H1 (cell line): Measurements from ENCODE around the gene GCNA. TPM values are rescaled to one million over a fixed set of nuclear protein-coding genes. Genes with fewer than 3 reads are reported as not detected.

Experiments used
- CTCF ChIA-PET: fragments of 300-600 bp; sonication (Branson Sonifier 250); formaldehyde crosslinking; loops from one replicate; lab custom pipeline; 2021; ENCODE audit not compliant: partially characterized antibody; lab: Charles Lee
- POLR2A ChIA-PET: fragments of 300-600 bp; sonication (Branson Sonifier 250); formaldehyde crosslinking; loops from one replicate; lab custom pipeline; 2021; ENCODE audit warnings: inconsistent platforms; ENCODE audit not compliant: partially characterized antibody; lab: Charles Lee
- DNase-seq, 2 experiments: peaks; one replicate each; pipeline versions ENCODE4 v3.0.0 to v3.0.0-alpha.2; 2010 to 2022; ENCODE audit warnings: low spot score in 2 of 2, low read depth in 1 of 2, mixed read lengths in 1 of 2
- FAIRE-seq: peaks from 2 replicates; lab custom pipeline; 2011; peaks lifted over from hg19 to GRCh38; lab: Jason Lieb, UNC
- H2AFZ ChIP-seq: 2 replicates; pipeline ENCODE4 v1.8.1; 2012; ENCODE audit warnings: low read length, inconsistent platforms
- H2AK5ac ChIP-seq: 2 replicates; pipeline ENCODE4 v1.6.1; 2013; ENCODE audit warnings: low read depth, low read length
- H2BK120ac ChIP-seq: replicated peaks from 2 replicates; pipeline ENCODE3; 2013; ENCODE audit warnings: low read depth, low read length, inconsistent platforms
- H2BK12ac ChIP-seq: 2 replicates; pipeline ENCODE4 v1.6.1; 2013; ENCODE audit warnings: low read depth, low read length
- H2BK15ac ChIP-seq: 2 replicates; pipeline ENCODE4 v1.6.1; 2013; ENCODE audit warnings: low read length
- H2BK20ac ChIP-seq: 2 replicates; pipeline ENCODE4 v1.6.1; 2013; ENCODE audit warnings: low read length
- H2BK5ac ChIP-seq: 2 replicates; pipeline ENCODE4 v1.6.1; 2013; ENCODE audit warnings: low read depth, low read length
- H3K14ac ChIP-seq: 2 replicates; pipeline ENCODE4 v1.6.1; 2013; ENCODE audit warnings: inconsistent platforms; ENCODE audit not compliant: insufficient read length
- H3K18ac ChIP-seq: 2 replicates; pipeline ENCODE4 v1.6.1; 2013; ENCODE audit warnings: low read length; ENCODE audit errors: extremely low read depth
- H3K23ac ChIP-seq: 2 replicates; pipeline ENCODE4 v1.6.1; 2013; ENCODE audit warnings: inconsistent platforms; ENCODE audit not compliant: insufficient read length
- H3K23me2 ChIP-seq: 2 replicates; pipeline ENCODE4 v1.6.1; 2013; ENCODE audit warnings: low read depth, low read length
- H3K27ac ChIP-seq: 2 replicates; pipeline ENCODE4 v1.6.1; 2011; ENCODE audit warnings: low read depth, low read length, inconsistent platforms
- H3K27me3 ChIP-seq, 4 experiments: replicated peaks in 1 of 4; 1 replicate in 1 of 4; 2 replicates in 3 of 4; pipeline versions ENCODE4 v1.6.1 to v1.8.1; 2011 to 2013; ENCODE audit warnings: low read length in 3 of 4, mild to moderate bottlenecking in 3 of 4, inconsistent platforms in 2 of 4, mixed read lengths in 2 of 4, moderate library complexity in 1 of 4; ENCODE audit not compliant: control insufficient read depth in 3 of 4, insufficient read depth in 3 of 4; ENCODE audit errors: extremely low read depth in 1 of 4
- H3K36me3 ChIP-seq, 4 experiments: 2 replicates each; pipeline versions ENCODE4 v1.6.1 to v1.8.1; 2011 to 2013; ENCODE audit warnings: mild to moderate bottlenecking in 4 of 4, low read length in 3 of 4, moderate library complexity in 2 of 4, control low read depth in 1 of 4, inconsistent platforms in 1 of 4; ENCODE audit not compliant: insufficient read depth in 4 of 4, control insufficient read depth in 2 of 4
- H3K4ac ChIP-seq: replicated peaks from 2 replicates; pipeline ENCODE3; 2013; ENCODE audit warnings: low read length, low read depth, mixed read lengths, inconsistent platforms; ENCODE audit not compliant: insufficient read length
- H3K4me1 ChIP-seq, 4 experiments: replicated peaks in 1 of 4; 1 replicate in 1 of 4; 2 replicates in 3 of 4; pipeline versions ENCODE4 v1.6.1 to v1.8.1; 2011 to 2013; ENCODE audit warnings: low read length in 3 of 4, inconsistent platforms in 2 of 4, mixed read lengths in 1 of 4; ENCODE audit not compliant: insufficient read depth in 4 of 4, control insufficient read depth in 3 of 4
- H3K4me2 ChIP-seq, 2 experiments: 2 replicates each; pipeline versions ENCODE4 v1.6.1 to v1.8.1; 2011 to 2013; ENCODE audit warnings: low read depth in 2 of 2, low read length in 2 of 2, control low read depth in 1 of 2, inconsistent platforms in 1 of 2, mild to moderate bottlenecking in 1 of 2; ENCODE audit not compliant: insufficient read depth in 1 of 2
- H3K4me3 ChIP-seq, 4 experiments: fragments of 200-600, 300-600 bp in 1 of 4; sonication (generic), shearing (Covaris generic), sonication (Bioruptor Twin) in 1 of 4; 2 replicates each; pipeline versions ENCODE4 v1.5.1 to v1.8.1; 2011 to 2016; ENCODE audit warnings: low read length in 4 of 4, low read depth in 3 of 4, control low read depth in 2 of 4, inconsistent platforms in 2 of 4, mild to moderate bottlenecking in 2 of 4, mixed read lengths in 1 of 4, moderate library complexity in 1 of 4; ENCODE audit not compliant: insufficient read depth in 2 of 4; ENCODE audit errors: extremely low read depth in 1 of 4
- H3K56ac ChIP-seq: replicated peaks from 2 replicates; pipeline ENCODE3; 2013; ENCODE audit warnings: low read depth, mild to moderate bottlenecking, mixed read lengths, low read length, inconsistent platforms; ENCODE audit not compliant: insufficient read length
- H3K79me1 ChIP-seq: 2 replicates; pipeline ENCODE4 v1.6.1; 2013; ENCODE audit warnings: low read depth, low read length, control low read depth
- H3K79me2 ChIP-seq, 2 experiments: 2 replicates each; pipeline versions ENCODE4 v1.6.1 to v1.8.1; 2012 to 2013; ENCODE audit warnings: low read length in 2 of 2, mild to moderate bottlenecking in 2 of 2, inconsistent platforms in 1 of 2; ENCODE audit not compliant: insufficient read depth in 2 of 2, control insufficient read depth in 1 of 2
- H3K9ac ChIP-seq, 4 experiments: replicated peaks in 1 of 4; 1 replicate in 1 of 4; 2 replicates in 3 of 4; pipeline versions ENCODE4 v1.6.1 to v1.8.1; 2011 to 2013; ENCODE audit warnings: low read depth in 3 of 4, low read length in 3 of 4, control low read depth in 2 of 4, mild to moderate bottlenecking in 2 of 4, moderate library complexity in 2 of 4, inconsistent platforms in 1 of 4; ENCODE audit errors: extremely low read depth in 1 of 4
- H3K9me3 ChIP-seq, 2 experiments: 2 replicates each; pipeline versions ENCODE4 v1.6.1 to v1.8.1; 2012 to 2013; ENCODE audit warnings: mild to moderate bottlenecking in 2 of 2, moderate library complexity in 2 of 2, control low read depth in 1 of 2, inconsistent platforms in 1 of 2, low read depth in 1 of 2, low read length in 1 of 2, mixed read lengths in 1 of 2; ENCODE audit not compliant: insufficient read depth in 2 of 2
- H4K20me1 ChIP-seq, 2 experiments: replicated peaks in 1 of 2; 2 replicates each; pipeline versions ENCODE3 to v1.8.1; 2011 to 2013; ENCODE audit warnings: inconsistent platforms in 2 of 2, low read length in 2 of 2, mild to moderate bottlenecking in 1 of 2; ENCODE audit not compliant: insufficient read depth in 2 of 2, control insufficient read depth in 1 of 2
- H4K5ac ChIP-seq: 2 replicates; pipeline ENCODE4 v1.6.1; 2013; ENCODE audit warnings: low read length, low read depth, mixed read lengths, inconsistent platforms; ENCODE audit not compliant: insufficient read length
- H4K8ac ChIP-seq: 2 replicates; pipeline ENCODE4 v1.8.0; 2013; ENCODE audit warnings: mild to moderate bottlenecking, moderate library complexity, low read length, inconsistent platforms; ENCODE audit not compliant: insufficient read depth; ENCODE audit errors: extremely low read depth
- H4K91ac ChIP-seq: replicated peaks from 2 replicates; pipeline ENCODE3; 2013; ENCODE audit warnings: low read length, mixed read lengths, inconsistent platforms; ENCODE audit not compliant: insufficient read length
- BRCA1 ChIP-seq: IDR thresholded peaks from 2 replicates; pipeline ENCODE4 v1.6.1; 2012; ENCODE audit warnings: low read depth, low read length, improper control_type of control experiment
- CBX8 ChIP-seq: fragments of 300-800, 300-1000 bp; sonication (generic); IDR thresholded peaks from 2 replicates; pipeline ENCODE4 v1.7.1; 2016; ENCODE audit warnings: low read depth, low read length, borderline replicate concordance
- EGR1 ChIP-seq: IDR thresholded peaks from 2 replicates; pipeline ENCODE4 v1.6.1; 2011; ENCODE audit warnings: low read depth, low read length, borderline replicate concordance
- EZH2 ChIP-seq: fragments of 200-600 bp; sonication (generic); IDR thresholded peaks from 2 replicates; pipeline ENCODE4 v1.7.1; 2012; ENCODE audit warnings: low read depth, mild to moderate bottlenecking, moderate library complexity, low read length, inconsistent platforms; ENCODE audit not compliant: severe bottlenecking
- JUN ChIP-seq: IDR thresholded peaks from 2 replicates; pipeline ENCODE4 v1.6.1; 2011; ENCODE audit warnings: low read depth, mild to moderate bottlenecking, improper control_type of control experiment, low read length
- KDM1A ChIP-seq: fragments of 200-600, 300-600 bp; sonication (generic); IDR thresholded peaks from 2 replicates; pipeline ENCODE4 v1.7.1; 2016; ENCODE audit warnings: mild to moderate bottlenecking, low read length, borderline replicate concordance
- MAX ChIP-seq: IDR thresholded peaks from 2 replicates; pipeline ENCODE4 v1.6.1; 2012; ENCODE audit warnings: inconsistent platforms
- PHF8 ChIP-seq: fragments of 200-600 bp; sonication (generic); conservative IDR thresholded peaks from 2 replicates; pipeline ENCODE4 v1.7.1; 2012; ENCODE audit warnings: low read depth, mild to moderate bottlenecking, inconsistent platforms, low read length, moderate library complexity
- POLR2AphosphoS5 ChIP-seq: IDR thresholded peaks from 2 replicates; pipeline ENCODE4 v1.6.1; 2011; ENCODE audit warnings: low read depth, low read length
- SAP30 ChIP-seq: fragments of 300-600 bp; sonication (generic); IDR thresholded peaks from 2 replicates; pipeline ENCODE4 v1.7.1; 2012; ENCODE audit warnings: low read length, moderate library complexity, mild to moderate bottlenecking, inconsistent platforms; ENCODE audit not compliant: insufficient read depth, insufficient replicate concordance
- SIX5 ChIP-seq: IDR thresholded peaks from 2 replicates; pipeline ENCODE4 v1.6.1; 2011; ENCODE audit warnings: mild to moderate bottlenecking, low read depth, low read length
- SP1 ChIP-seq: IDR thresholded peaks from 2 replicates; pipeline ENCODE4 v1.6.1; 2011; ENCODE audit warnings: low read depth, low read length
- TAF1 ChIP-seq: IDR thresholded peaks from 2 replicates; pipeline ENCODE4 v1.6.1; 2011; ENCODE audit warnings: mild to moderate bottlenecking, low read depth, low read length
- WGBS, 2 experiments: shearing (Covaris generic) in 1 of 2; methylation state at CpG; one replicate each; pipeline versions ENCODE4 v1.1.6 to v1.1.7; 2013 to 2015; ENCODE audit warnings: low lambda C conversion rate in 2 of 2, mixed read lengths in 2 of 2, inconsistent platforms in 1 of 2, low coverage in 1 of 2, missing lambda C conversion rate in 1 of 2; ENCODE audit not compliant: insufficient replicate concordance in 2 of 2, insufficient coverage in 1 of 2, insufficient read length in 1 of 2; ENCODE audit errors: extremely low coverage in 1 of 2, missing lambda C conversion rate in 1 of 2; 5-methylcytosine and 5-hydroxymethylcytosine counted together
- polyA plus RNA-seq, 7 experiments: library from polyadenylated mRNA; depleted of rRNA in 3 of 7; stranded (reverse) in 5 of 7; unstranded in 2 of 7; fragments of >200 nt in 5 of 7; fragments of 200-250 nt in 2 of 7; gene quantifications; 1 replicate in 5 of 7; 2 replicates in 1 of 7; 4 replicates in 1 of 7; pipeline versions ENCODE4 v1.2.1 to v1.2.3, GENCODE V29; 2011 to 2013; ENCODE audit warnings: missing spikeins in 2 of 7, mixed read lengths in 2 of 7
- total RNA-seq: library from RNA; stranded (reverse); fragmentation: NEBNext Ultra II Directional; extraction: Animal tissue kit (Norgen Biotek cat#: 25700); gene quantifications from 2 replicates; pipeline ENCODE4 v1.2.1, GENCODE V29; 2021
- TF ChIP-seq, protein P1 (sequence below): IDR thresholded peaks from 2 replicates; pipeline ENCODE4 v1.6.1; 2011; ENCODE audit warnings: low read length, improper control_type of control experiment

Gene GCNA
- total and polyA plus RNA-seq, 2 of the 8 experiments (the other 6 are each of a cell fraction or from before 2014, with no cell fraction given), result 0.41 to 0.95 TPM

DNA sequence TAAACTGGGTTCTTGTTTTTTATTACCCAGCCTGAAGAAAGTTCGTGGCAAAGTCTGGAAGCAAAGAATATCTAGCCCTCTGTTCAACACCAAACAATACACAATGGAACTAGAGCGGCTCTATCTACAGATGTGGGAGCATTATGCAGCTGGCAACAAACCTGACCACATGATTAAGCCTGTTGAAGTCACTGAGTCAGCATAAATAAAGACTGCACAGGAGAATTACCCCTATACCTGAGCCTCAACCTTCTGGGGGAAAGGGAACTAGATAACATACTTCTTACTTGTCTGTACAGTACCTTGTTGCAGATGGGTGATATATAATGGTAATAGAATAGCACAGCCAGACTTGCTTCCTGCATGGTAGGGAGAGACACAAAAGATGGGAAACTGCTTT, 4.6 kb upstream of the GCNA start:
- H4K91ac ChIP-seq, result no peak overlapping the region
- no peak overlapping the region for H2AFZ ChIP-seq
- POLR2A ChIA-PET, result no interaction called here
- no peak overlapping the region for H3K23ac ChIP-seq
- H4K8ac ChIP-seq, result no peak overlapping the region
- H3K4me1 ChIP-seq, result no peaks in the 10 kb centered on the region; a peak in 1 of 7 replicates
- H3K23me2 ChIP-seq, result no peaks in the 10 kb centered on the region
- H2AK5ac ChIP-seq, result no peak overlapping the region
- H3K36me3 ChIP-seq, result peaks cover 0 to 54% (median 23%) of the 10 kb centered on the region in 4 experiments; a peak in 7 of 8 replicates
- H3K56ac ChIP-seq, result no peak overlapping the region
- no peak for FAIRE-seq
- no peak overlapping the region for H3K4me3 ChIP-seq
- no peaks in the 10 kb centered on the region for H3K79me1 ChIP-seq
- H2BK12ac ChIP-seq, result no peak overlapping the region
- no peak overlapping the region for H3K14ac ChIP-seq
- no peak overlapping the region for H3K9ac ChIP-seq
- H2BK120ac ChIP-seq, result no peak overlapping the region
- no peaks in the 10 kb centered on the region for H3K79me2 ChIP-seq
- no peak for DNase-seq
- H2BK20ac ChIP-seq, result no peak overlapping the region
- CTCF ChIA-PET, result no interaction called here
- no peak overlapping the region for H2BK5ac ChIP-seq
- 95% methylated on average over 2 of the region's 2 CpGs; no CpG with 5 or more reads in 1 of the 2 experiments for WGBS, 2 experiments
- H3K4me2 ChIP-seq, result no peak overlapping the region
- H3K18ac ChIP-seq, result no peak overlapping the region
- H2BK15ac ChIP-seq, result no peak overlapping the region
- H4K5ac ChIP-seq, result no peak overlapping the region
- H3K9me3 ChIP-seq, result no peaks in the 10 kb centered on the region
- no peak for TF ChIP-seq CBX8
- no peak for TF ChIP-seq EGR1
- TF ChIP-seq POLR2AphosphoS5, result no peak
- no peak for TF ChIP-seq EZH2
- TF ChIP-seq PHF8, result no peak
- TF ChIP-seq SIX5, result no peak
- TF ChIP-seq SAP30, result no peak
- no peak for TF ChIP-seq MAX
- no peak for TF ChIP-seq TAF1
- TF ChIP-seq, protein P1, sequence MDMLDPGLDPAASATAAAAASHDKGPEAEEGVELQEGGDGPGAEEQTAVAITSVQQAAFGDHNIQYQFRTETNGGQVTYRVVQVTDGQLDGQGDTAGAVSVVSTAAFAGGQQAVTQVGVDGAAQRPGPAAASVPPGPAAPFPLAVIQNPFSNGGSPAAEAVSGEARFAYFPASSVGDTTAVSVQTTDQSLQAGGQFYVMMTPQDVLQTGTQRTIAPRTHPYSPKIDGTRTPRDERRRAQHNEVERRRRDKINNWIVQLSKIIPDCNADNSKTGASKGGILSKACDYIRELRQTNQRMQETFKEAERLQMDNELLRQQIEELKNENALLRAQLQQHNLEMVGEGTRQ, result no peak
- TF ChIP-seq SP1, result no peak
- no peak for TF ChIP-seq BRCA1
- TF ChIP-seq JUN, result no peak
- TF ChIP-seq KDM1A, result no peak
- TF ChIP-seq, all 59 proteins: peak for 0
- Histone ChIP-seq H3K4ac (no peak overlapping the region), H3K27ac (no peak overlapping the region), H3K27me3 (no peaks in the 10 kb centered on the region), H4K20me1 (peaks cover 0 to 2% of the 10 kb centered on the region in 2 experiments)
